Adrenal gland (tissue), 5 donors: ENCODE measurements around the gene DEAF1.

Experiments
- CTCF ChIP-seq, 6 experiments: fragments of 450-650 bp in 4 of 6; fragments of 200-600 bp in 2 of 6; sonication (generic) in 1 of 6; IDR thresholded peaks; 1 replicate in 5 of 6; 2 replicates in 1 of 6; pipeline versions ENCODE4 v1.5.1 to v1.8.0; 2016 to 2021; ENCODE audit warnings: antibody characterized with exemption in 6 of 6, mild to moderate bottlenecking in 2 of 6, moderate library complexity in 1 of 6
- POLR2A ChIP-seq, 2 donors: fragments of 450-650 bp; IDR thresholded peaks; one replicate each; pipeline ENCODE4 v1.6.1; 2017; ENCODE audit warnings: antibody characterized with exemption in 2 of 2, mild to moderate bottlenecking in 2 of 2, moderate library complexity in 1 of 2
- donor health status: DM: no; HTN: no; CAD: no.

GRCh38 chr11:701741-702461 lies 6.9 kb upstream of the DEAF1 start:
- TF ChIP-seq CTCF (IDR thresholded peaks at IDR 0.05) (no peak), POLR2A (IDR thresholded peaks at IDR 0.05) (no peak)
